Body of pancreas (tissue), 4 donors: Measurements from ENCODE around the gene ROR1.

ENCODE experiments used
- CTCF ChIP-seq, 7 experiments: fragments of 450-650 bp in 4 of 7; fragments of 200-600 bp in 3 of 7; sonication (generic) in 3 of 7; IDR thresholded peaks; one replicate each; pipeline ENCODE4 v1.5.1; 2016 to 2019; ENCODE audit warnings: antibody characterized with exemption in 7 of 7
- POLR2A ChIP-seq, 3 donors: fragments of 450-650 bp; IDR thresholded peaks; one replicate each; pipeline ENCODE4 v1.6.1; 2016; ENCODE audit warnings: antibody characterized with exemption in 3 of 3, mild to moderate bottlenecking in 2 of 3

GRCh38 chr1:63845346-63845745 is 71.5 kb downstream of the ROR1 start:
- TF ChIP-seq CTCF (IDR thresholded peaks at IDR 0.05) (no peak), POLR2A (IDR thresholded peaks at IDR 0.05) (no peak)
